GM10266 (cell line): ENCODE measurements around the gene BTG2.
A peak's percentile ranks its signal among the peaks of the same experiment; 100 is the strongest.

Source experiments
- DNase-seq: peaks from one replicate; pipeline ENCODE4 v3.0.0; 2012; ENCODE audit errors: extremely low spot score
- TF ChIP-seq, protein P1 (sequence below): IDR thresholded peaks from 2 replicates; pipeline ENCODE4 v1.5.1; 2012; ENCODE audit warnings: mild to moderate bottlenecking, low read depth; ENCODE audit not compliant: control insufficient read depth, insufficient read depth; ENCODE audit errors: missing control alignments

The BTG2 gene

DNA sequence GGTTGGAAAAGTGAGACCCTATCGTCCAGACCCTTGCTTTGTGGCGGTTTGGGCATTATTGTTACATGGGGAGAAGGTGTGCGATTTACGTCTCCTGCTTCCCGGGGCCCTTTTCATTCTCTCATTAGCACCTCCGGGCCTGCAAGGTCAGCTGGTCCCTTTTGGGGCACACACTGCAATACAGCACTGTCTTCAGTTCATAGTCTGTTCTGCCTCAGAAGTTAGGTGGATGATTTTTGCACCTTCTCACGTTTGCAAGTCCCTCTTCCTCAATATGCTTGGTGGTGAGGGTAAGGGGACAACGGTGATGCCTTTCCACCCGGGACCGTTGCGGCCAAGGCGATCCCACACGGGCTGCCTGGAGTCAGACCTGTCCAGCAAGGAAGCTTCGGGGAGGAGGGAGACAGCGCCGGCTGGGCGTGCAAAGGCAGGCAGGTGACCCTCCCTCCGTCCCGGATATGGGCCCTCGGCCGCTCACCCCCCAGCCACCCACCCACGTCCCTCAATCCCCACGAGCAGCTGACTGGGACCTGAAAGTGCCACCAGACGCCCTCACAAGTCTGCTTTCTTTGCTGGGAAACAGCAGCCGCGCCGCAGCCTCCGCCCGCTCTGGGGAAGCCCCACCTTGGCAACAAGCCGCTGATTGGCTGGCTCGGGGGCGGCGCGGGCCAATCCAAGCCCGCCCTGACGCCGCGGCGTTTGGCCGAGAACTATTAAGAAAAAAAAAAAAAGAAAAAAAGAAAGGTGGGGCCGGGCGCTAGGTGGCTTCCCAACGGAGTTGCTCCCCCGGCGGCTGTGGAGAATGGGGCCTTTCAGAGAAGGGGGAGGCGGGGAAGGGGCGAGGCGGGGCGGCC is 21.7 kb downstream of the BTG2 start:
- DNase-seq: peak; percentile 92
- TF ChIP-seq, protein P1, sequence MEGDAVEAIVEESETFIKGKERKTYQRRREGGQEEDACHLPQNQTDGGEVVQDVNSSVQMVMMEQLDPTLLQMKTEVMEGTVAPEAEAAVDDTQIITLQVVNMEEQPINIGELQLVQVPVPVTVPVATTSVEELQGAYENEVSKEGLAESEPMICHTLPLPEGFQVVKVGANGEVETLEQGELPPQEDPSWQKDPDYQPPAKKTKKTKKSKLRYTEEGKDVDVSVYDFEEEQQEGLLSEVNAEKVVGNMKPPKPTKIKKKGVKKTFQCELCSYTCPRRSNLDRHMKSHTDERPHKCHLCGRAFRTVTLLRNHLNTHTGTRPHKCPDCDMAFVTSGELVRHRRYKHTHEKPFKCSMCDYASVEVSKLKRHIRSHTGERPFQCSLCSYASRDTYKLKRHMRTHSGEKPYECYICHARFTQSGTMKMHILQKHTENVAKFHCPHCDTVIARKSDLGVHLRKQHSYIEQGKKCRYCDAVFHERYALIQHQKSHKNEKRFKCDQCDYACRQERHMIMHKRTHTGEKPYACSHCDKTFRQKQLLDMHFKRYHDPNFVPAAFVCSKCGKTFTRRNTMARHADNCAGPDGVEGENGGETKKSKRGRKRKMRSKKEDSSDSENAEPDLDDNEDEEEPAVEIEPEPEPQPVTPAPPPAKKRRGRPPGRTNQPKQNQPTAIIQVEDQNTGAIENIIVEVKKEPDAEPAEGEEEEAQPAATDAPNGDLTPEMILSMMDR: no peak

DNA sequence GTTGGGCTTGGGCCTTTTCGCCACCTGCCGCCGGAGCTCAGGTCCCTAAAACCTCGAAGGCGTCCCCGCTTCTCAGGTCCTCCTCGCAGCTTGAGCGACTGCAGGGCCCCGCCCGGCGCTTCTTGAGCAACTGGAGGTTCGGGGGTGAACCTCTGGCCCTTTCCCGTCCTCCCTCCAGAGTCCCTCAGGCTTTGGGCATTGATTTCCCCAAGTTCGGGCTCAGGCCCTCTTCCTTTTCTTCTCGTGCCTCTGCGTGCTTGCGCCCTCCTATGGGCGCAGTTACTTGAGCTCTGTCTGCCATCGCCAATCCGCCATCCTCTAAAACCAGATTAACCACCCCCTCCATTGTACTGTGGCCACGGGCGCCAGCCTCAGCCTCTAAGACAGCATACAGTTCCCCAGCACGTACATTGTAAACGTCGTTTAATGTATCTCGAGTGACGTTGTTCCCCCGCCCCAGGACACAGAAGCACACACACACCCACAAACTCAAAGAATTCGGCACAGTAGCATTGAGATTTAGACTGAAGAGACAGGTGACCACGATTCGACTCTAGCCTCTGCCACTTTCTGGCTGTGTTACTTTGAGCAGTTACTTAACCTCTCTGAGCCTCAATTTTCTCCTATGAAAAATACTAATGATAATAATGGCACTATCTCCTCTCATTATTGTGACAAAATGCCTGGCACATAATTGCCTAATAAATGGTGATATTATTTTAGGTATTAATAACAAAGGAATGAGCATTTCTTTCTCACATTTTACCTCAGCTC is 22.6 kb downstream of the BTG2 start:
- TF ChIP-seq, protein P1: peak; percentile 67
- DNase-seq: peak; percentile 72

DNA sequence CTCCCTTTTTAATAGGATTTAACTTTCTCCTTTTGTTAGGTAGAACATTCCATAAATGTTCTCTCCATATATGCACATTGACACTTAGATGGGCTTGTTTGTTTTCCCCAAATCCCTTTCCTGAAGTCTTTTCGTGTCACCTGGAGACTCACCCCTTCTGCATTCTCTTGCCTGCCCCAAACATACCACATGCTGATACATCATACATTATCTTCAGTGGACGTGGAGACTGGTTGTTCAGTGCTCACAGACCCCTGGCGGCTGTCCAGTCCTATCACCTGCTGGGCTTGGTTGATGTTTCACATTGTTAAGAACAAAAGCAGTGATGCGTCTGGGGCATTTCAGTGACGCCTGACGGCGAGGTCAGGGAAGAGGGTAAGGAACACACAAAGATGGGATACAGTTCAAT is 23.4 kb downstream of the BTG2 start:
- no peak for DNase-seq
- TF ChIP-seq, protein P1: no peak

DNA sequence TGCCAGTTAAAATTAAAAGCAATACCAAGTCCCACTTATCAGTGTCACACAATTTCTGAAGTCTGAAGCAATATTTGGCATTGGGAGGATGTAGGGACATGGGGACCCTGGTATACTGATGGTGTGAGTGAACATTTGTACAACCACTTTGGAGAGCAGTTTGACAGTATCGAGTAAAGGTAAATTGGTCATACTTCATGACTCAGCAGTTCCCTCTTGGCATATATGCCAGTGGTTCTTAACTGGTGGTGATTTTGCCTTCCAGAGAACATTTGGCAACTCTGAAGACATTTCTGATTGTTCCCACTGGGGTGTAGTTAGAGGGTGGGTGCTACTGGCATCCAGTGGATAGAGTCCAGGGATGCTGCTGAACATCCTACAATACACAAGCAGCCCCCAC is 25.9 kb downstream of the BTG2 start:
- no peak for DNase-seq
- TF ChIP-seq, protein P1: no peak

DNA sequence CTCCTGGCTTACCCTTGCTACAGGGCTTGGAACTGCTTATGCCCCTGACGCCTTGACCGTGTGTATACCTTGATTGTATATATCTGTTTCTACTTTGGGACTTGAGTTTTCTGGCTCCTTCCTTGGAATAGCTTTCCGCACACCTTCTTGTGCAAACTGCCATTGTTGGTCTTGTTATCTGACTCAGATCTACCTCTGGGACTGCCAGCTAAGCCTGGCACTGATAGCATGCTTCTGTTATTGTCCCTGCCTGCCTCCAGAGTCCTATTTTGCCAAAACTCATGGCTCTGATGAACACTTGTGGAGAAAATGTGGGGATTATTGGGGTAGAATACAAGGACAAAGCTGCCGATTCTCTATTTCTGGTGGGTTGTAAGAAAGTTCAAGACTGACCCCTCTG is 30.2 kb downstream of the BTG2 start:
- TF ChIP-seq, protein P1: no peak
- DNase-seq: no peak

DNA sequence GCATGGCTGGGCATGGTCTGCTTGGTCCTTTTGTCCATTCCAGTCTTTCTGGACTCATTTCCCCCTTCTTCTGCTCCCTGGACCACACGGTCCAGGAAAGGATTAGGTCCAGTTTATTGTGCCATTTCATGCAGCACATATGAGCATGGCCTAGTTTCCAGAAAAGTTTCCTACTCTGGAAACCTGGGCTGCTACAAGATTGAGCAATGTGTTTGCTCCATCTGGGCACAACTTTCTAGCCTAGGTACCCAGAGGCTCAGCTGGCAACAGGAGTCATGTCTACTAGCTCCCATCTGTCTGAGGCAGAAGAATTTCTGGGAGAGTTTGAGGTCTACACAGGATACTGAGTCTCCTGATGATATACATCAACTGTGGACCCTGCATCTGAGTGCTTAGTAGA is 30.8 kb downstream of the BTG2 start:
- no peak for DNase-seq
- TF ChIP-seq, protein P1: no peak
